Coronary artery (tissue), 2 donors: ENCODE measurements around the gene WAPL.

Experiments used
- DNase-seq: peaks from one replicate; pipeline ENCODE4 v3.0.0-alpha.2; 2017; ENCODE audit warnings: low spot score
- H3K27ac ChIP-seq, 2 donors: fragments of 200-600 bp; sonication (generic); one replicate each; pipeline ENCODE4 v1.5.1; 2016 to 2019
- H3K4me3 ChIP-seq: fragments of 200-600 bp; sonication (generic); 2 replicates; pipeline ENCODE4 v1.5.1; 2016; ENCODE audit warnings: mild to moderate bottlenecking, moderate library complexity
- TF ChIP-seq, protein P1 (sequence below): fragments of 200-600 bp; sonication (generic); IDR thresholded peaks from one replicate; pipeline ENCODE4 v1.5.1; 2019; ENCODE audit warnings: antibody characterized with exemption

WAPL gene

DNA sequence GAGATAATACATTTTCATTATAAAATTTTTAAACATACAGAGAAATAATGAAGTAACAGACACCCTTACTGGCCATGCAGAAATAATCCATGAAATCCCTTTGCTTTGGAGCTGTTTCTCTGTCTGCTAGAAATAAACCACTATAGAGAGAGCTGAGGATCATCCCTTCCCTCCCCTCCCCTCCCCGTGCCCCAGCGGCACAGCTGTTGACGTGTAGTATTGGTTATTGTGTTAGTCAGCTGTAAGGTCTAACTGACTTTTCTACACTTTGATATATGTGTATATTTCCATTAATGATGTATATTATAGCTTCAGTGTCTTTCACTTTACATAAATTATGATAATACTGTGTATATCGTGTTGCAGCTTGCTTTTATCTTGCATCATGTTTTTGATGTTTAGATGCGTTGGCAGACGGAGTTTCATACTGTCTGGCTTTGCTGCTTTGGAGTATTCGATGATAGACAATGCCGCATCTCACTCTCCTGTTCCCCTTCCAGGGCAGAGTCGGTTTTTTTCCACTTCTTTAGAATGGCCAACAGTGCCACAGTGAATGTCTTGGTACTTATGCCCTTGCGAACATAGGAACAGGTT lies 127.6 kb downstream of the WAPL start:
- no peak for DNase-seq
- Histone ChIP-seq H3K4me3 (no peak overlapping the region), H3K27ac (no peak overlapping the region)
- TF ChIP-seq, protein P1, sequence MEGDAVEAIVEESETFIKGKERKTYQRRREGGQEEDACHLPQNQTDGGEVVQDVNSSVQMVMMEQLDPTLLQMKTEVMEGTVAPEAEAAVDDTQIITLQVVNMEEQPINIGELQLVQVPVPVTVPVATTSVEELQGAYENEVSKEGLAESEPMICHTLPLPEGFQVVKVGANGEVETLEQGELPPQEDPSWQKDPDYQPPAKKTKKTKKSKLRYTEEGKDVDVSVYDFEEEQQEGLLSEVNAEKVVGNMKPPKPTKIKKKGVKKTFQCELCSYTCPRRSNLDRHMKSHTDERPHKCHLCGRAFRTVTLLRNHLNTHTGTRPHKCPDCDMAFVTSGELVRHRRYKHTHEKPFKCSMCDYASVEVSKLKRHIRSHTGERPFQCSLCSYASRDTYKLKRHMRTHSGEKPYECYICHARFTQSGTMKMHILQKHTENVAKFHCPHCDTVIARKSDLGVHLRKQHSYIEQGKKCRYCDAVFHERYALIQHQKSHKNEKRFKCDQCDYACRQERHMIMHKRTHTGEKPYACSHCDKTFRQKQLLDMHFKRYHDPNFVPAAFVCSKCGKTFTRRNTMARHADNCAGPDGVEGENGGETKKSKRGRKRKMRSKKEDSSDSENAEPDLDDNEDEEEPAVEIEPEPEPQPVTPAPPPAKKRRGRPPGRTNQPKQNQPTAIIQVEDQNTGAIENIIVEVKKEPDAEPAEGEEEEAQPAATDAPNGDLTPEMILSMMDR = no peak

DNA sequence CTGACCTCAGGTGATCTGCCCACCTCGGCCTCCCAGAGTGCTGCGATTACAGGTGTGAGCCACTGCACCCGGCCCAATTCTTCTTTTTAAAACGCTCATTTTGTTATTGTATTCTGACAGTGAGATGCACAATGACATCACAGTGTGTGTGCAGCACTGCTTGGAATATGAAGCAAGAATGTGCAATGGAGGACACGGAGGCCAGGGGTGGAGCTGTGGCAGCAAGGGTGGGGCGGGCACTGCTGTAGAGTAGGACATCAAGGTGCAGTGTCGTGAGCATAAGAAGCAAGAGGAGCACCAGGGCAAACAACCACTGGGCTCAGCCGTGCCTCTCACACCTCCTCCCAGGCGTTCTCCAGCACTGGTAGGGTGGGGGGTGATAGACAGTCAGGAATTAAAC lies 128.2 kb downstream of the WAPL start:
- TF ChIP-seq, protein P1 = no peak
- Histone ChIP-seq H3K27ac (no peak overlapping the region), H3K4me3 (no peak overlapping the region)
- DNase-seq = no peak

DNA sequence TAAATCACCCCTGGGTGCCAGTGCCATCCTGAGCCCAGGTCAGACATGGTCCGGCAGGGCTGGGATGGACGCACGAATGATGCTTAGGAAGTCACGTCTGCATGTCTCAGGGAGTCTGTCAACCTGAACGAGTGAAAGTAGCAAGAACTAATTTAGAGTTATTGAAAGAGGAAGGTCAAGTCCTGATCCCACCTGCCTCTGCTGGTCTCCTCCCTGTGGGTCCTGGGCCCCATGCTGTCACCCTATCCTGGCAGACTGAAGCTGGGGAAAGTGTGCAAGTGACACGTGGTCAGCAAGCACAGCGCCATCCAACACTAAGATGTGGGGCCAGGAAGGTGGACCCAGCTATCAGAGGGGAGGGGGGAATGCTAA lies 128.9 kb downstream of the WAPL start:
- no peak for DNase-seq
- TF ChIP-seq, protein P1 = no peak
- H3K4me3 ChIP-seq = no peak overlapping the region
- H3K27ac ChIP-seq = no peak overlapping the region

DNA sequence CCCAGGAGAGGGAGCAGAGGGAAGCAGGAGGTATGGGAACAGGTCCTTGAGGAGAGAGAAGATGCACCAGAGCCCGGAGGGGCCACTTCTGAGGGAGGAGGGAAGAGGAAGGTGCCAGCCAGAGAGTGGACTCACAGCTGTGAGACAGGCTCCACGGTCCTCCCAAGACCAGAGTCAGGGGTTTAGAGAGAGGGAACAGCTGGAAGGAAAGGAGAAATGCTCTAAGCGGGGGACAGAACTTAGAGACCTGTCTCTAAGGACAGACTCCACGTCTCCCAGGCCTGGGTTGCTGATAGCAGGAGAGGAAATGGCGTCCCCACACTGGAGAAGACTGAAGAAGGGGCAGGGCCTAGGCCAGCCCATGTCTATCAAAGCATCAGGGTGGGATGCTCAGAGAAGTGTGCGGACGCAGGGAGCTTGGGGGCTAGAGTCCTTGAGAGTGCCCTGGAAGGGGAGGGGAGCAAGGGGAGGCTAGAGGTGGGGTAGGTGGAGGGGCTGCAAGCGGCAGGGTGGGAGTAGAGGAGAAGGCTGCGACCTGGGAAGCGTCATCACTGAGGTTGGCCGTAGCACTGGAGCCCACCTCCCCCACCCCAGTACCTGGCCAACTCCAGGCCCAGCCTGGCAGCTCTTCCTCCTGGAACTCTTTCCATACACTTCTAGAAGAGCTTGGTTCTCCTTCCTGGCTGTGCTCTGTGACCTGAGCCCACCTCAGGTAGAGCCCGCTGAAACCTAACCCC lies 129.4 kb downstream of the WAPL start:
- TF ChIP-seq, protein P1 = no peak
- no peak overlapping the region for H3K27ac ChIP-seq
- H3K4me3 ChIP-seq = no peak overlapping the region
- DNase-seq = no peak

DNA sequence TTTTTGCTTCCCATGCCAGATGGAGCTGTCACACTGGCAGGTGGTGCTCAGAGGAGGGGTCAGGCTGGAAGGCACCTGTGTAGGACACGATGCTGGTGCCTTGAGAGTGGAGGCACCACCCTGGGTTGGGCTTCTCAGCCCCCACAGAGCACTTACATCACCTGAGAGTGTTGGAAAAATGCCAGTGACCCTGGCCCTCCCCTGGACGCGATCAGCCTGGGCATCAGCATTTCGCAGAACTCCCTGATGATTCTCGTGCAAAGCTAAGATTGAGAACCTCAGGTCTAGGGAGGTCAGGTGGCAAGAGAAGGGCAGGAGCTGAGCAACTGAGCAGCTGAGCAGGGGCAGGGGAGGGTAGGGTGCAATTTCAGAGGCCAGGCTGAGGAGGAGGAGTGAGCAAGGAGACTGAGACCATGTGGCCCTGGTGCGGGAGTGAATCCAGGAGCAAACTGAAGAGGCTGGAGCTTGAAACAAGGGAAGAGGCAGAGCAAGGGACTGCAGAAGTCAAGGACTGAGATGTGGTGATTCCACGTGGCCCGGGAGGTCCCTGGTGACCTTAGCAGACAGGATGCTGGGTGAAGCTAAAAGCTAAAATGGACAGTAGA lies 130.3 kb downstream of the WAPL start:
- TF ChIP-seq, protein P1 = no peak
- Histone ChIP-seq H3K27ac (no peak overlapping the region), H3K4me3 (no peak overlapping the region)
- no peak for DNase-seq

DNA sequence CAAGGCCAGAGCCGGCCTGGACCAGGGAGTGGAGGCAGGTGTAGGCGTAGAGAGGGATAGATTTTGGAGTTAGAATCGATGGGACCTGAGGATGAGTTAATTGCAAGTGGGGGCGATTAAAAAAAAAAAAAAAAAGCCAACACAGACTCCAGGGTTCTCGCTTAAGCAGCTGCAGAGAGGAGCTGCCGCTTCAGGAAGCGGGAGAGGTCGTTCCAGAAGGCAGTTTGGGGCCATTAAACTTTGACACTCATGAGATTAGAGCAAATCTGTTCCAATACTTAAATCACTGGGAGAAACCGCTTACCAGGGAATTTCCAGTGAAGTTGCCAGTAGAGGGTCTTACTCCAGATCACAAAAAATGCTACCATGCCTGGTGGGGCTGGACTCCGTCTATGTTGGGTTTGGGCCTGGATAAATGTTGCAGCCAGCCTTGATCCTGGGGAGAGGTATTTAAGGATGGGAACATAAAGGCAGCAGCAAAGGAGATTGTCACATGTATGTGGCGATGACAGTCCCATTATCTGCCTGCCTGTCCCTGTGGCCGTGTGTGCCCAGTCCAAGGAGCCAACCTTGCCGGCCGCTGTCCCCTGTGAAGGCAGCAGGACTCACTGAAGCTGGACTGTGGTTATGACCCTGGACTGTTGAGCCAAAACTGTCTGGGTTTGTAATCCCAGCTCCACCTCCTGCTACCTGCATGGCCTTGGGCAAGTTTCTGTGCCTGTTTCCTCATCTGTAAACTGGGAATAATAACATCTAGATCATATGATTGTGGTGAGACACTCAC lies 131.1 kb downstream of the WAPL start:
- Histone ChIP-seq H3K27ac (no peak overlapping the region), H3K4me3 (no peak overlapping the region)
- DNase-seq = no peak
- TF ChIP-seq, protein P1 = no peak
